Trophoblast cell (in vitro differentiated cells and primary cell): ENCODE data around the gene SCAMP2.

Experiments
- DNase-seq, 2 donors: peaks; one replicate each; pipeline ENCODE4 v3.0.0-alpha.2; 2016
- H2AFZ ChIP-seq: 2 replicates; pipeline ENCODE4 v1.6.1; 2013; ENCODE audit warnings: low read length, moderate library complexity, mild to moderate bottlenecking; ENCODE audit not compliant: insufficient read depth, poor library complexity
- H2AK5ac ChIP-seq: 2 replicates; pipeline ENCODE4 v1.6.1; 2013; ENCODE audit warnings: mild to moderate bottlenecking, low read length
- H2BK120ac ChIP-seq: 2 replicates; pipeline ENCODE4 v1.6.1; 2013; ENCODE audit warnings: low read length, mild to moderate bottlenecking, moderate library complexity; ENCODE audit not compliant: insufficient read depth, poor library complexity
- H2BK12ac ChIP-seq: 2 replicates; pipeline ENCODE4 v1.6.1; 2013; ENCODE audit warnings: mild to moderate bottlenecking, low read length, moderate library complexity
- H2BK5ac ChIP-seq: 2 replicates; pipeline ENCODE4 v1.6.1; 2013; ENCODE audit warnings: low read length, low read depth, moderate library complexity, mild to moderate bottlenecking; ENCODE audit not compliant: poor library complexity
- H3K14ac ChIP-seq: 2 replicates; pipeline ENCODE4 v1.6.1; 2013; ENCODE audit warnings: mild to moderate bottlenecking, low read length
- H3K18ac ChIP-seq: 2 replicates; pipeline ENCODE4 v1.6.1; 2013; ENCODE audit warnings: mild to moderate bottlenecking, low read length
- H3K23ac ChIP-seq: 2 replicates; pipeline ENCODE4 v1.6.1; 2013; ENCODE audit warnings: low read length
- H3K27ac ChIP-seq: 2 replicates; pipeline ENCODE4 v1.5.1; 2013; ENCODE audit warnings: low read depth, mild to moderate bottlenecking, inconsistent platforms, low read length, moderate library complexity
- H3K27me3 ChIP-seq: 2 replicates; pipeline ENCODE4 v1.6.1; 2013; ENCODE audit warnings: inconsistent platforms, mild to moderate bottlenecking, low read length, moderate library complexity; ENCODE audit not compliant: insufficient read depth
- H3K36me3 ChIP-seq, 2 experiments: 1 replicate in 1 of 2; 2 replicates in 1 of 2; pipeline ENCODE4 v1.6.1; 2013; ENCODE audit warnings: low read length in 2 of 2, mild to moderate bottlenecking in 2 of 2, moderate library complexity in 1 of 2; ENCODE audit not compliant: insufficient read depth in 2 of 2, control insufficient read depth in 1 of 2
- H3K4ac ChIP-seq: 2 replicates; pipeline ENCODE4 v1.6.1; 2013; ENCODE audit warnings: low read depth, mild to moderate bottlenecking, low read length, moderate library complexity
- H3K4me1 ChIP-seq, 2 experiments: 1 replicate in 1 of 2; 2 replicates in 1 of 2; pipeline ENCODE4 v1.6.1; 2013; ENCODE audit warnings: low read length in 2 of 2, mild to moderate bottlenecking in 2 of 2, moderate library complexity in 1 of 2; ENCODE audit not compliant: insufficient read depth in 2 of 2, control insufficient read depth in 1 of 2
- H3K4me2 ChIP-seq: 2 replicates; pipeline ENCODE4 v1.6.1; 2013; ENCODE audit warnings: inconsistent platforms, mild to moderate bottlenecking, low read length, moderate library complexity
- H3K4me3 ChIP-seq: 2 replicates; pipeline ENCODE4 v1.5.1; 2013; ENCODE audit warnings: mild to moderate bottlenecking, low read depth, low read length, inconsistent platforms
- H3K79me1 ChIP-seq: one replicate; pipeline ENCODE4 v1.6.1; 2013; ENCODE audit warnings: low read length
- H3K79me2 ChIP-seq: 2 replicates; pipeline ENCODE4 v1.6.1; 2013; ENCODE audit warnings: low read length, mild to moderate bottlenecking; ENCODE audit not compliant: control insufficient read depth, insufficient read depth, poor library complexity
- H3K9ac ChIP-seq: 2 replicates; pipeline ENCODE4 v1.6.1; 2013; ENCODE audit warnings: mild to moderate bottlenecking, low read length
- H3K9me3 ChIP-seq: 2 replicates; pipeline ENCODE4 v1.6.1; 2013; ENCODE audit warnings: low read depth, mild to moderate bottlenecking, control low read depth, inconsistent platforms, low read length; ENCODE audit not compliant: insufficient read depth
- H4K12ac ChIP-seq: 2 replicates; pipeline ENCODE4 v1.6.1; 2013; ENCODE audit warnings: low read depth, mild to moderate bottlenecking, low read length, moderate library complexity
- H4K8ac ChIP-seq: 2 replicates; pipeline ENCODE4 v1.6.1; 2013; ENCODE audit warnings: low read depth, mild to moderate bottlenecking, low read length, moderate library complexity
- H4K91ac ChIP-seq: one replicate; pipeline ENCODE4 v1.6.1; 2013; ENCODE audit warnings: low read depth, mild to moderate bottlenecking, low read length, moderate library complexity
- whole genome bisulfite sequencing: extraction: QIAGEN DNeasy Blood & Tissue Kit; methylation state at CpG from one replicate; pipeline ENCODE4 v1.1.7; 2013; ENCODE audit warnings: missing lambda C conversion rate; ENCODE audit not compliant: insufficient read length, insufficient coverage; ENCODE audit errors: extremely low coverage; 5-methylcytosine and 5-hydroxymethylcytosine counted together

SCAMP2 gene

DNA sequence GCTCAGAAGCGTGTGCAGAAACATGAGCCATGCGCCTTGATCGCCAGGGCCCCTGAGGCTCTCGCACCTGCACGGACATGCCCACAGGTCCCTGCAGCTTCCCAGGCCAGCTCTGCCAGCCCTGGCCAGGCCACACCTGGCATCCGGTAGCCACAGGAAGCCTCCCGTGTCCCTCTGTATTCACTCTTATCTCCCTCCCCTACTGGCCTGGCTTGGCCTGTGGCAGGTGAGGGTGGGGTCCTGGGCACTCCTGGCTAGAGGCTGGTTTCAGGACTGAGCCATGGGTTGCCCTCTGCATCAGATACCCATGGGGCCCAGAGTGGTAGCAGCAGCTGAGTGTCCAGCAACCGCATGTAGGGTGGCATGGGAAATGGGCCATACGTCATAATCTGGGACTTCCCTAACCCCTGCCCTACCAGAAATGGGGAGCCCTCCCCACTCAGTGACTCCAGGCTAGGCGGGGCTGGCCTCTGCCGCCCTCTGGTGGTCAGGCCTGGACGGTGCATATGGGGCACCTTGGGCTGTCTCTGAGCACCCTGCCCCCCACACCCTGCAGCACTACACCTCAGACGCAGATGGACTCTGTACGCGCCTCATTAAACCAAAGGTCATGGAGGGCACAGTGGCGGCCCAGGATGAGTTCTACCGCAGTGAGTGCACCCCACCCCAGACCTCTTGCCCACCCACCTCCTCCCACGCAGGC is 73.2 kb downstream of the SCAMP2 start:
- Histone ChIP-seq H4K12ac (no peak overlapping the region), H3K4ac (no peak overlapping the region), H3K14ac (no peak overlapping the region), H3K9me3 (no peaks in the 10 kb centered on the region), H3K4me1 (no peaks in the 10 kb centered on the region), H4K8ac (no peak overlapping the region), H3K4me2 (no peak overlapping the region), H3K4me3 (no peak overlapping the region), H2BK12ac (no peak overlapping the region), H3K27me3 (no peaks in the 10 kb centered on the region), H3K18ac (no peak overlapping the region), H2BK5ac (no peak overlapping the region), H3K79me2 (no peaks in the 10 kb centered on the region), H4K91ac (no peak overlapping the region), H3K9ac (no peak overlapping the region), H2AK5ac (no peak overlapping the region), H2AFZ (no peak overlapping the region), H3K27ac (no peak overlapping the region), H3K36me3 (peaks cover 52 to 60% of the 10 kb centered on the region in 2 experiments), H2BK120ac (no peak overlapping the region), H3K79me1 (no peaks in the 10 kb centered on the region), H3K23ac (no peak overlapping the region)
- peak; percentile 60 to 71 for DNase-seq
- no CpG with 5 or more reads among the region's 18 CpGs for WGBS

DNA sequence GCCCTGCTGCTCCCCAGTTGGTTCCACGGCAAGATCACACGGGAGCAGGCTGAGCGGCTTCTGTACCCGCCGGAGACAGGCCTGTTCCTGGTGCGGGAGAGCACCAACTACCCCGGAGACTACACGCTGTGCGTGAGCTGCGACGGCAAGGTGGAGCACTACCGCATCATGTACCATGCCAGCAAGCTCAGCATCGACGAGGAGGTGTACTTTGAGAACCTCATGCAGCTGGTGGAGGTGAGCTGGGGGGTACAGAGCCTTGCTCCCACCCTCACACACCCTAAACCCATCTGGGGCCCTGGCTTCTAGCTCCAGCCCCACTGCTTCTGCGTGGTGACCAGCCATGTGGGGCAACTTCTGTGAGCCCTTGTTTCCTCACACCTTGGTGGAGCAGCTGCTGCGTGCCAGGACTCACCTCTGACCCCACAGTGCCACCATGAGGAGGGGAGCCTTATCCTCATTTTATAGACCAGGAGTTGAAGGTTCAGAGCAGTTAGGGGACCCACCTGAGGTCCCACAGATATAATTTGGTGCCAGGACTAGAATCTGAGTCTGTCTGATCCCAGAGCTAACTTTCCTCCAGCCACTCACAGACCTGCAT is 73.8 kb downstream of the SCAMP2 start:
- H3K79me2 ChIP-seq: no peaks in the 10 kb centered on the region
- H3K14ac ChIP-seq: no peak overlapping the region
- no peak overlapping the region for H2BK12ac ChIP-seq
- H4K12ac ChIP-seq: no peak overlapping the region
- no peaks in the 10 kb centered on the region for H3K27me3 ChIP-seq
- H2AK5ac ChIP-seq: no peak overlapping the region
- H2BK5ac ChIP-seq: no peak overlapping the region
- H3K4ac ChIP-seq: no peak overlapping the region
- H3K4me3 ChIP-seq: no peak overlapping the region
- H3K4me2 ChIP-seq: no peak overlapping the region
- no peaks in the 10 kb centered on the region for H3K79me1 ChIP-seq
- H3K18ac ChIP-seq: no peak overlapping the region
- no CpG with 5 or more reads among the region's 16 CpGs for WGBS
- H3K9ac ChIP-seq: no peak overlapping the region
- DNase-seq: no peak
- no peaks in the 10 kb centered on the region for H3K9me3 ChIP-seq
- H4K91ac ChIP-seq: no peak overlapping the region
- H3K23ac ChIP-seq: no peak overlapping the region
- no peaks in the 10 kb centered on the region for H3K4me1 ChIP-seq
- H4K8ac ChIP-seq: no peak overlapping the region
- H3K36me3 ChIP-seq: peaks cover 56 to 59% of the 10 kb centered on the region in 2 experiments
- no peak overlapping the region for H2BK120ac ChIP-seq
- no peak overlapping the region for H2AFZ ChIP-seq
- no peak overlapping the region for H3K27ac ChIP-seq

DNA sequence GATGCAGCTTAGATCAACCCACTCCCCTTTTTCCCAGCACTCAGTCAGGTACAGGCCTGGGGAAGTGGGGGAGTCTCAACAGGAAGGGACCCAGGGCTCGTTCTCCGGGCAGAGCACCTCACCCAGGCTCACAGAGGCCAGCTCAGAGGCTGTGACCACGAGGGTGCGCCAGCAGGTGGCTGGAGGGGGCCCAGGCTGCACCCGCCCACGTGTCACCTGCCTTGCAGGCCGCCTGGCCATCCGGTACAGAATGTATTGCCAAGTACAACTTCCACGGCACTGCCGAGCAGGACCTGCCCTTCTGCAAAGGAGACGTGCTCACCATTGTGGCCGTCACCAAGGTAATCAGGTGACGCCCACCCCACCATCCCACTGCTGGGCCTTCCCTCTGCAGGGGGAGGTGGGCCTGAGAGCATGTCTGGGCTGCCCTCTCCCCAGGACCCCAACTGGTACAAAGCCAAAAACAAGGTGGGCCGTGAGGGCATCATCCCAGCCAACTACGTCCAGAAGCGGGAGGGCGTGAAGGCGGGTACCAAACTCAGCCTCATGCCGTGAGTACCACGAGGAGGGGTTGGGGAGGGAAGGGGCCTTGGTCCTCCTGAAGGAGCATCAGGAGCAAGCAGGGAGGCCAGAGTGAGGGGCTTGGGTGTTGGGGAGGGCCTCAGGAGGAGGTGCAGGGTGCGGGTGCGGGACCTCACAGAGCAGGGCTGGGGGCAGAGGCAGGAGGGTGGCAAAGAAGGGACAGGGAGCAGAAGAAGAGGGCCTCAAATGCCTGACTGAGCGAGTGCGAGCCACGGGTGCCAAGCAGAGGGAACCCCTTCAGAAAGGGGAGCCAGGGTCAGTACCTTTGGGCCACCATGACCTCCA is 74.5 kb downstream of the SCAMP2 start:
- no peak overlapping the region for H2BK120ac ChIP-seq
- no peak overlapping the region for H3K9ac ChIP-seq
- H3K4ac ChIP-seq: no peak overlapping the region
- no peaks in the 10 kb centered on the region for H3K79me1 ChIP-seq
- no peak overlapping the region for H4K91ac ChIP-seq
- no CpG with 5 or more reads among the region's 25 CpGs for WGBS
- no peaks in the 10 kb centered on the region for H3K79me2 ChIP-seq
- H3K4me3 ChIP-seq: no peak overlapping the region
- no peak overlapping the region for H4K8ac ChIP-seq
- no peak overlapping the region for H2AK5ac ChIP-seq
- H3K36me3 ChIP-seq: peaks cover 53 to 55% of the 10 kb centered on the region in 2 experiments
- H2AFZ ChIP-seq: no peak overlapping the region
- no peak overlapping the region for H3K18ac ChIP-seq
- no peaks in the 10 kb centered on the region for H3K27me3 ChIP-seq
- no peak overlapping the region for H3K27ac ChIP-seq
- no peak overlapping the region for H3K4me2 ChIP-seq
- no peak overlapping the region for H3K23ac ChIP-seq
- no peak overlapping the region for H3K14ac ChIP-seq
- H4K12ac ChIP-seq: no peak overlapping the region
- H2BK12ac ChIP-seq: no peak overlapping the region
- H2BK5ac ChIP-seq: no peak overlapping the region
- no peaks in the 10 kb centered on the region for H3K4me1 ChIP-seq
- no peak for DNase-seq
- no peaks in the 10 kb centered on the region for H3K9me3 ChIP-seq

DNA sequence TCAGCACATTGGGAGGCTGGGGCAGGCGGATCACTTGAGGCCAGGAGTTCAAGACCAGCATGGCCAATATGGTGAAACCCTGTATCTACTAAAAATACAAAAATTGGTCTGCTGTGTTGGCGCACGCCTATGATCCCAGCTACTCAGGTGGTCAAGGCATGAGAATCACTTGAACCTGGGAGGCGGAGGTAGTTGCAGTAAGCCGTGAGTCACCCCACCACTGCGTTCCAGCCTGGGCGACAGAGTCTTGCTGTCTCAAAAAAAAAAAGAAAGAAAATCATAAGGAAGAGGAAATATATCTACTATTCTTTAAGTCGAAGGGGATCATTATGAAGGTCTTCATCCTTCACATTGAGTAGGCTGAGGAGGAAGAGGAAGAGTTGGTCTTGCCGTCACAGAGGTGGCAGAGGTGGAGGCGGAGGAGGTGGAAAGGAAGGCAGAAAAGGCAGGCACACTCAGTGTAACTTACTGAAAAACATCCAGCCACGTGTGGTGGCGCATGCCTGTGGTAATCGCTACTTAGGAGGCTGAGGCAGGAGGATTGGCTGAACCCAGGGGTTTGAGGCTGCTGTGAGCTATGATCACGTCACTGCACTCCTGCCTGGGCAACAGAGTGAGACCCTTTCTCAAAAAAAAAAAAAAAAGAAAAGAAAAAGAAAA is 77.1 kb downstream of the SCAMP2 start:
- no peak overlapping the region for H2BK5ac ChIP-seq
- no peaks in the 10 kb centered on the region for H3K79me1 ChIP-seq
- H3K4me3 ChIP-seq: no peak overlapping the region
- no peak overlapping the region for H3K27ac ChIP-seq
- peak; percentile 49 to 53 for DNase-seq
- no peaks in the 10 kb centered on the region for H3K27me3 ChIP-seq
- no peak overlapping the region for H2AFZ ChIP-seq
- H3K4ac ChIP-seq: no peak overlapping the region
- H3K9ac ChIP-seq: no peak overlapping the region
- H3K36me3 ChIP-seq: peaks cover 30 to 31% of the 10 kb centered on the region in 2 experiments
- H2BK12ac ChIP-seq: no peak overlapping the region
- peaks cover 1% of the 10 kb centered on the region for H3K9me3 ChIP-seq
- H4K91ac ChIP-seq: no peak overlapping the region
- no peak overlapping the region for H2AK5ac ChIP-seq
- no peak overlapping the region for H3K18ac ChIP-seq
- no peak overlapping the region for H3K23ac ChIP-seq
- H3K79me2 ChIP-seq: no peaks in the 10 kb centered on the region
- no peak overlapping the region for H3K14ac ChIP-seq
- H4K8ac ChIP-seq: no peak overlapping the region
- no peak overlapping the region for H4K12ac ChIP-seq
- peaks cover 3 to 6% of the 10 kb centered on the region in 2 experiments for H3K4me1 ChIP-seq
- WGBS: no CpG with 5 or more reads among the region's 14 CpGs
- H2BK120ac ChIP-seq: no peak overlapping the region
- no peak overlapping the region for H3K4me2 ChIP-seq
